Right lobe of liver (tissue), 6 donors: Measurements from ENCODE around the gene CHRND. TPM values are rescaled to one million over a fixed set of nuclear protein-coding genes. Genes with fewer than 3 reads are reported as not detected.
A peak's percentile ranks its signal among the peaks of the same experiment; 100 is the strongest.

Experiments
- ATAC-seq, 4 donors: fragments of 200-7000 bp; cut with Tn5 transposase; one replicate each; pipeline ENCODE4 v1.9.1; 2020; ENCODE audit warnings: mild to moderate bottlenecking in 4 of 4, moderate library complexity in 4 of 4
- DNase-seq, 3 donors: peaks; one replicate each; pipeline ENCODE4 v3.0.0-alpha.2; 2020
- H3K27ac ChIP-seq, 3 donors: fragments of 200-600 bp; one replicate each; pipeline ENCODE4 v1.8.0; 2022
- H3K27me3 ChIP-seq, 2 donors: fragments of 200-600 bp; one replicate each; pipeline ENCODE4 v1.8.0; 2022
- H3K36me3 ChIP-seq, 4 donors: fragments of 200-600 bp; sonication (generic) in 1 of 4; one replicate each; pipeline versions ENCODE4 v1.5.1 to v1.8.0; 2017 to 2022; ENCODE audit warnings: control low read depth in 1 of 4
- H3K4me1 ChIP-seq, 4 donors: fragments of 200-600 bp; sonication (generic) in 1 of 4; one replicate each; pipeline versions ENCODE4 v1.5.1 to v1.8.0; 2017 to 2022; ENCODE audit warnings: control low read depth in 1 of 4
- H3K4me3 ChIP-seq, 3 donors: fragments of 200-600 bp; one replicate each; pipeline ENCODE4 v1.8.0; 2022
- H3K9me3 ChIP-seq, 4 donors: fragments of 200-600 bp; sonication (generic) in 1 of 4; one replicate each; pipeline versions ENCODE4 v1.5.1 to v1.8.0; 2017 to 2022; ENCODE audit warnings: control low read depth in 1 of 4
- CTCF ChIP-seq, 4 donors: fragments of 200-600 bp in 3 of 4; fragments of 450-650 bp in 1 of 4; IDR thresholded peaks; one replicate each; pipeline versions ENCODE4 v1.5.1 to v1.8.0; 2016 to 2022; ENCODE audit warnings: antibody characterized with exemption in 4 of 4, mild to moderate bottlenecking in 2 of 4
- POLR2A ChIP-seq: fragments of 450-650 bp; IDR thresholded peaks from one replicate; pipeline ENCODE4 v1.6.1; 2017; ENCODE audit warnings: antibody characterized with exemption, mild to moderate bottlenecking
- whole genome bisulfite sequencing: methylation state at CpG from one replicate; pipeline ENCODE4 v1.1.6; 2018; ENCODE audit warnings: low coverage, low lambda C conversion rate; ENCODE audit not compliant: insufficient coverage; ENCODE audit errors: missing lambda C conversion rate; 5-methylcytosine and 5-hydroxymethylcytosine counted together
- intact Hi-C, 2 donors: fragments of 100-400 bp; cut with DNase I; formaldehyde crosslinking; loops; one replicate each; pipeline versions ENCODE4 v1.11.2 to v1.14.1; 2022
- total RNA-seq, 6 experiments: library from RNA; depleted of rRNA in 2 of 6; stranded (reverse); fragments of >200 nt in 2 of 6; fragmentation: NEBNext Ultra II Directional in 3 of 6; extraction: Animal tissue kit (Norgen Biotek cat#: 25700) in 3 of 6; gene quantifications; one replicate each; pipeline versions ENCODE4 v1.1.0 to v1.2.4, GENCODE V29; 2016 to 2023
- donor health status: DM: no; HTN: yes; CAD: no.
- donor health status: DM: no; HTN: no; CAD: no.
- donor health status: DM: no; HTN: no; CAD: no.
- donor health status: DM: no; HTN: yes; CAD: no.
- donor health status: DM: no; HTN: yes; CAD: no.

CHRND gene
- total RNA-seq, 6 experiments from 2014 or later: not detected

DNA sequence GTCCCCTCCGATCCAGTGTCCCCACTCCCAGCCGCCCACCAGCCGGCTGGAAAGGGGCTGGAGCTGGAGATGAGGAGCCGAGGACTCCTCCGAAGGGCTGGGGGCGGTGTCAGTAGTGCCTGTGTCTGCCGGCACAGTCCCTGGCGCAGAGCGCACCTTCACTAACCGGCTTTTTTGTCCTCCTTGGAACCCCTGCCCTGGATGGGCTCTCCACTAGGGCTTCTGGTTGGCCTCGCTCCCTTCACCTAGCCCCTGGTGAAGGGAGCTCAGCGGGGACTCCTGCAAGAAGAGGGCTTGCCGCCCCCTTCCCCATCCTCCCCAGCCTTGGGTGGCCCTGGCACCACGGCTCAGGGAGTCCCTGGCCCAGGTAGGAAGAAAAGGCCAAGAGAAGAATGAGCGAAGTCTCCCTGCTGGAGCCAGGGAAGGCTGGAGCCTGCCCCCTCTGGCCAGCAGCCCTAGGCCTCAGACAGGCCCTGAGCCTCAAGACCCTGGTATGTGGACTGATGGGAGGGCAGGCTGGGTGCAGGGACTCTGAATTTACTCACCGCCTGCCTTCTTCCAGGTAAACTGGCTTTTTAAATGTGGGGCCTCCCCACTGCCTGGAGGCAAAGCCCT is 37.8 kb upstream of the CHRND start:
- Histone ChIP-seq H3K27me3 (peaks cover 0 to 16% of the 10 kb centered on the region in 2 donors), H3K9me3 (no peaks in the 10 kb centered on the region), H3K27ac (no peak overlapping the region), H3K4me1 (peaks cover 0 to 8% (median 0%) of the 10 kb centered on the region in 4 donors), H3K4me3 (no peak overlapping the region), H3K36me3 (no peaks in the 10 kb centered on the region)
- DNase-seq (peak in 1 of 3 donors; percentile 12), ATAC-seq (no peak)
- TF ChIP-seq CTCF (IDR thresholded peaks at IDR 0.05): no peak
- no peak for TF ChIP-seq POLR2A
- 30% methylated on average over 2 of the region's 16 CpGs for WGBS
- intact Hi-C loops: no loop called here

DNA sequence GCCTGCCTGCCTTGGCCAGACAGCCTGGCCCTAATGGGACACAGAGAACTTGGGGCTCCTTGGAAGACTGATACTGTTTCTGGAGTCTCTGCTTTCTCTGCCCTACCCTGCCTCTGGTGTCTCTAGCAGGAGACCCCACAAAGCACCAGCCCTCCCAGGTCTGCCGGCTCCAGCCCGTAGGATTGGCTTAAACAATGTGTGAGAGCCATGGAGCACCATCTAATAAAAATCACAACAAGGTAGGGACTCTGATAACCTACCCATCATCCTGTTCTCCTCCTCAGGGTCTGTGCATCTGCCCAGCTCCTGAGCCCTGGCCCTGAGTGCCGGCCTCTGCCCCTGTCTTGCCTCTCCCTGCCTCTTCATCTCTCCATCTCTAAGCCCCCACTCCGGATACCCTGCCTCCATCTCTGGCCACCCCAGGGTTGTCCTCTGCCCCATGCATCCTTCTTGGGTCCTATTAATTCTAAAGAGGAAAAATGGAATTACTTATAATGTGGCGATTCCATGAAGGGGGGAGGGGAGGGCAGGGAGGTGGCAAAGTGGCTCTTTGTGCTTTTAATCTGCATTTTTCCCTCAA is 37.1 kb upstream of the CHRND start:
- no peak for TF ChIP-seq POLR2A
- no peak for TF ChIP-seq CTCF (IDR thresholded peaks at IDR 0.05)
- Histone ChIP-seq H3K9me3 (no peaks in the 10 kb centered on the region), H3K4me1 (peaks cover 0 to 8% (median 0%) of the 10 kb centered on the region in 4 donors), H3K4me3 (no peak overlapping the region), H3K27me3 (peaks cover 0 to 16% of the 10 kb centered on the region in 2 donors), H3K27ac (no peak overlapping the region), H3K36me3 (no peaks in the 10 kb centered on the region)
- DNase-seq (peak in 2 of 3 donors; percentile 3 to 11), ATAC-seq (no peak)
- intact Hi-C loops: no loop called here
- 88% methylated on average over 5 of the region's 5 CpGs for WGBS

DNA sequence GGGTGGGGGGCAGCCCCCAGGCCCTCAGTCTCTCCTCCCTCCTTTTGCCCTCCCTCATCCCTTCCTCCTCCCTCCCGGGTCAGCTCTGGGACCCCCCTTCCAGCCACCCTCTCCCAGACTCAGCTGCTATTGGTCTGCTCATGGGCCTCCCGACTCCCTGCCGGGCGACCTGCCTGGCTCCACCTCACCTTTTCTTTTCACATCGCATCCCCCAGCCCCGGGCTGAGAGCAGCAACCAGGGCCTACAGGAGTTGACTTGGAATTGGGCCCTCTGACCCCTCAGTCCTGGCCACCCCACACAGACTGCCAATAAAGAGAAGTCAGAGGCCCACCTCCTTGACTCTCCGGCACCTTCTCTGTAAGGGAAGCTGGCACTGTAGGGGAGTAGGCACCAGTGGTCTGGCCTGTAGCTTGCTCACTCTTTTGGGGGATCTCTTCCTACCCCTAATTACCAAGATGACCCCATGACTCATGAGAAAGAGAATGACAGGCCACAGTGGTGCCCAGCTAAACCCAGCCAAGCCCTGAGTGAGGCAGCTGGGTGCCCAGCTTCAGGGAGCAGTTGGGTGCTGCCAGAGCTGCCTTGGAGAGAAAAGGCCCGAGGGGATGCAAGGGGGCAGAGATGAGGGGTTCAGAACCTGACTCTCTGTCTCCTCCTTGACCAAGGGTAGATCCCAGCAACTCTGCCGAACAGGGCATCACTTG is 36.3 kb upstream of the CHRND start:
- Histone ChIP-seq H3K27ac (no peak overlapping the region), H3K4me3 (no peak overlapping the region), H3K9me3 (no peaks in the 10 kb centered on the region), H3K36me3 (no peaks in the 10 kb centered on the region), H3K27me3 (peaks cover 0 to 16% of the 10 kb centered on the region in 2 donors), H3K4me1 (peaks cover 0 to 8% (median 0%) of the 10 kb centered on the region in 4 donors)
- TF ChIP-seq CTCF (IDR thresholded peaks at IDR 0.05) (no peak), POLR2A (no peak)
- ATAC-seq: no peak
- intact Hi-C loops: no loop called here
- peak in 2 of 3 donors; percentile 5 to 46 for DNase-seq
- 47% methylated on average over 6 of the region's 9 CpGs for WGBS

DNA sequence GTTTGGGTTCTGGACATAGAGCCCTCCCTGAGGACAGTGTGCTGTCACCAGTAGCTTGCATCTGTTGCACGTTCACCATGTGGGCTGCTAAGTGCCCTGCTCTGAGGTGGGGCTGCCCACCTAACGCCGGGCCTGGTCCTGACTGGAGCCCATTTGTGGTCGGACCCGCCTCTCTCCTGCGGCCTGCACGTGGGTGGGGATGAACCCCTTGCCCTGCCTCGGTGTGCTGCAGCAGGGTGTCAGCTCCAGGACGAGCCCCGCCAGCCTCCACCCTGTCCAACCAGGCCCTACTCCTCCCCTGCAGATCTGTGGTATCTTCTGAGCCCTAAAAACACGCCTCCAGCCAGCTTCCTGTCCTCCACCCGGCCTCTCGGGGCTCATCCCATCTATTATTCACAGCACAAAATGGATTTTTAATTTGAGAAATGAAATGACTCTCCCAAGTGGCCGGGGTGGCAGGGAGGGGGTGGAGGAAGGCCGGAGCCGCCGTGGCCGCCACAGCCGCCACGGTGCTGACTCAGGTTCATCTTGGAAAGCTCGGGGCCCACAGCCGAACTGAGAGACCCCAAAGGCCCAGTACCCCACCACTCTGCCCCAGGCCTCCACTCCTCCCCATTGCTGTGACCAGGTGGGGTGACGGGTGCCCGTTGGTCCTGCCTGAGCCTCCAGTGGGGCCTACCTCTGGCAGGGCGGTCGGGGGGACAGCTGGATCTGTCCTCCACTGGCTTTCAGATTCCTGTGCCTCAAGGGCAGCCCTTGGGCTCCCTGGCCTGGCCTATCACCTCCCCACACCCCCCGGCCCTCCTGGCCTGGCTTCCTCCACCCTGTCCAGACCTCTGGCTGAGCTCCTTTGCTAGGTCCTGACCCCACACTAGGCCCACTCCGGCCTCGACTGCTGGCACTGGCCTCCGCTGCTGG is 35.5 kb upstream of the CHRND start:
- TF ChIP-seq CTCF (IDR thresholded peaks at IDR 0.05): no peak
- TF ChIP-seq POLR2A: no peak
- intact Hi-C loops: no loop called here
- H3K36me3 ChIP-seq: no peaks in the 10 kb centered on the region
- ATAC-seq (no peak), DNase-seq (peak in 2 of 3 donors; percentile 15 to 54)
- no peaks in the 10 kb centered on the region for H3K9me3 ChIP-seq
- H3K27ac ChIP-seq: no peak overlapping the region
- no peak overlapping the region for H3K4me3 ChIP-seq
- peaks cover 0 to 12% of the 10 kb centered on the region in 2 donors for H3K27me3 ChIP-seq
- WGBS: 86% methylated on average over 7 of the region's 30 CpGs
- peaks cover 0 to 8% (median 0%) of the 10 kb centered on the region in 4 donors for H3K4me1 ChIP-seq
